Kidney (tissue), 14 donors: ENCODE results near the gene CMTM7. TPM values are rescaled to one million over a fixed set of nuclear protein-coding genes. Genes with fewer than 3 reads are reported as not detected.

Experiments
- DNase-seq, 5 donors: peaks; one replicate each; pipeline ENCODE4 v3.0.0-alpha.2; 2013 to 2020
- FAIRE-seq: peaks from 2 replicates; lab custom pipeline; 2012; peaks lifted over from hg19 to GRCh38; lab: Jason Lieb, UNC
- H3K27ac ChIP-seq, 2 donors: one replicate each; pipeline ENCODE4 v1.7.0; 2013; ENCODE audit warnings: low read depth in 2 of 2, low read length in 2 of 2, inconsistent platforms in 1 of 2
- H3K27me3 ChIP-seq: one replicate; pipeline ENCODE4 v1.7.1; 2013; ENCODE audit warnings: low read length, inconsistent platforms; ENCODE audit not compliant: control insufficient read depth, insufficient read depth
- H3K36me3 ChIP-seq, 3 donors: one replicate each; pipeline versions ENCODE4 v1.7.0 to v1.7.1; 2013; ENCODE audit warnings: low read length in 3 of 3, control low read depth in 1 of 3, inconsistent platforms in 1 of 3; ENCODE audit not compliant: insufficient read depth in 3 of 3, control insufficient read depth in 2 of 3
- H3K4me1 ChIP-seq, 3 donors: one replicate each; pipeline versions ENCODE4 v1.7.0 to v1.7.1; 2013; ENCODE audit warnings: low read length in 3 of 3, inconsistent platforms in 1 of 3, low read depth in 1 of 3; ENCODE audit not compliant: control insufficient read depth in 2 of 3, insufficient read depth in 2 of 3
- H3K4me3 ChIP-seq, 3 donors: one replicate each; pipeline versions ENCODE4 v1.7.0 to v1.8.1; 2013; ENCODE audit warnings: low read length in 3 of 3, control low read depth in 1 of 3, inconsistent platforms in 1 of 3
- H3K9ac ChIP-seq, 3 donors: one replicate each; pipeline versions ENCODE4 v1.7.0 to v1.7.1; 2013; ENCODE audit warnings: low read length in 3 of 3, control low read depth in 1 of 3, inconsistent platforms in 1 of 3
- H3K9me3 ChIP-seq, 3 donors: one replicate each; pipeline versions ENCODE4 v1.7.0 to v1.7.1; 2013; ENCODE audit warnings: low read length in 3 of 3, control low read depth in 1 of 3, inconsistent platforms in 1 of 3; ENCODE audit not compliant: control insufficient read depth in 2 of 3, insufficient read depth in 1 of 3
- intact Hi-C: fragments of 100-400 bp; cut with DNase I; formaldehyde crosslinking; loops from one replicate; pipeline ENCODE4 v1.11.1; 2022
- polyA plus RNA-seq: library from polyadenylated mRNA; stranded (reverse); fragments of 350-450 nt; fragmentation: Illumina TruSeq; extraction: RNeasy Lipid Tissue Mini Kit (QIAGEN cat#74804); gene quantifications from one replicate; pipeline ENCODE4 v1.2.3, GENCODE V29; 2014; ENCODE audit warnings: low read depth, low replicate concordance; ENCODE audit not compliant: insufficient read depth
- total RNA-seq: library from RNA; stranded (reverse); fragmentation: NEBNext Ultra II Directional; extraction: Animal tissue kit (Norgen Biotek cat#: 25700); gene quantifications from one replicate; pipeline ENCODE4 v1.2.1, GENCODE V29; 2021
- TF ChIP-seq, protein P1 (sequence below): IDR thresholded peaks from 3 replicates; pipeline ENCODE4 v1.5.1; 2012; ENCODE audit warnings: mild to moderate bottlenecking, moderate library complexity, borderline replicate concordance; ENCODE audit not compliant: insufficient read depth; ENCODE audit errors: extremely low read depth
- donor health status: control.
- donor health status: control.
- donor health status: control.
- donor health status: control.
- donor health status: control.
- donor health status: DM: yes; HTN: yes; CAD: no.
- donor health status: Normal renal cell carcinoma (clear cell type).

The CMTM7 gene
- total and polyA plus RNA-seq, 2 donors from 2014 or later: 26.0 to 38.2 TPM

DNA sequence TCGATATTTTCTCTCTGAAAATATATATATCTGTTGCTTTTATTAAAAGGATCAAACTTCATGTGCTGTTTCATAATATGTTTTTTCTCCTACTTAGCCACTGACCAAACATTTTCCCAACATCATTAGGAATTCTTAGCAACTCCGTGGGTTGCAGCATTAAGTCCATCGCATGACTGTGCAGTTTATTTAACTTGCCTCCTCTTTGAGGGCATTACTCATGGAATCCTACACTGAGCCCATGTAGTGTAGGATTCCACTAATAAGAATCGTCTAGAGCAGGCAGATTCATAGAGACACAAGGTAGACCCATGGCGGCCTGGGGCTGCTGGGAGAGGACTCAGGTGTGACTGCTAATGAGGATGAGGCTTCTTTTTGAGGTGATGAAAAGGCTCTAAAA, 61.7 kb downstream of the CMTM7 start:
- Histone ChIP-seq H3K4me1 (peaks cover 0 to 2% (median 0%) of the 10 kb centered on the region in 3 donors), H3K9ac (no peak overlapping the region), H3K9me3 (no peaks in the 10 kb centered on the region), H3K27me3 (no peaks in the 10 kb centered on the region), H3K36me3 (no peaks in the 10 kb centered on the region), H3K4me3 (no peak overlapping the region), H3K27ac (no peak overlapping the region)
- FAIRE-seq (no peak), DNase-seq (no peak)
- TF ChIP-seq, protein P1, sequence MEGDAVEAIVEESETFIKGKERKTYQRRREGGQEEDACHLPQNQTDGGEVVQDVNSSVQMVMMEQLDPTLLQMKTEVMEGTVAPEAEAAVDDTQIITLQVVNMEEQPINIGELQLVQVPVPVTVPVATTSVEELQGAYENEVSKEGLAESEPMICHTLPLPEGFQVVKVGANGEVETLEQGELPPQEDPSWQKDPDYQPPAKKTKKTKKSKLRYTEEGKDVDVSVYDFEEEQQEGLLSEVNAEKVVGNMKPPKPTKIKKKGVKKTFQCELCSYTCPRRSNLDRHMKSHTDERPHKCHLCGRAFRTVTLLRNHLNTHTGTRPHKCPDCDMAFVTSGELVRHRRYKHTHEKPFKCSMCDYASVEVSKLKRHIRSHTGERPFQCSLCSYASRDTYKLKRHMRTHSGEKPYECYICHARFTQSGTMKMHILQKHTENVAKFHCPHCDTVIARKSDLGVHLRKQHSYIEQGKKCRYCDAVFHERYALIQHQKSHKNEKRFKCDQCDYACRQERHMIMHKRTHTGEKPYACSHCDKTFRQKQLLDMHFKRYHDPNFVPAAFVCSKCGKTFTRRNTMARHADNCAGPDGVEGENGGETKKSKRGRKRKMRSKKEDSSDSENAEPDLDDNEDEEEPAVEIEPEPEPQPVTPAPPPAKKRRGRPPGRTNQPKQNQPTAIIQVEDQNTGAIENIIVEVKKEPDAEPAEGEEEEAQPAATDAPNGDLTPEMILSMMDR: no peak
- intact Hi-C loops: no loop called here

DNA sequence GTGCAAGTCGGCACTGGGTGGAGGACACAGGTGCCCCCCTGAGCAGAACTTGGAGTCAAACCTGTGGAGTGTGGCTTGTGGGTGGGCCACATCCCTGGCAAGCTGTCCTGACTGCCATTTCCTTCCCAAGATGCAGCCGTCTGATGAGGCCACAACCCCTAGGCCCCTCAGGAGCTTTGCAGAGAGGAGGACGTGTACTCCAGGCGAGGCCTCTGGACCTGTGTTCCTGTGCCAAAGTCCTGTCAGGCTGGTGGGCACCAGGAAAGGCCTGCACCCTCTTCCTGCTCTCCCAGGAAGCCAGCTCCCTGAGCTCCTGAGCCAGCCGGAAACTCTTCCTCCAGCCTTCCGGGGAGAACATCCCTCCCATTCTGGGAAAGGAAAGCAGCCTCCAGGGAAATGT, 62.5 kb downstream of the CMTM7 start:
- Histone ChIP-seq H3K36me3 (no peaks in the 10 kb centered on the region), H3K27ac (no peak overlapping the region), H3K27me3 (no peaks in the 10 kb centered on the region), H3K4me3 (no peak overlapping the region), H3K9ac (no peak overlapping the region), H3K4me1 (peaks cover 0 to 2% (median 0%) of the 10 kb centered on the region in 3 donors), H3K9me3 (no peaks in the 10 kb centered on the region)
- DNase-seq (no peak), FAIRE-seq (no peak)
- TF ChIP-seq, protein P1: no peak
- intact Hi-C loops: no loop called here

DNA sequence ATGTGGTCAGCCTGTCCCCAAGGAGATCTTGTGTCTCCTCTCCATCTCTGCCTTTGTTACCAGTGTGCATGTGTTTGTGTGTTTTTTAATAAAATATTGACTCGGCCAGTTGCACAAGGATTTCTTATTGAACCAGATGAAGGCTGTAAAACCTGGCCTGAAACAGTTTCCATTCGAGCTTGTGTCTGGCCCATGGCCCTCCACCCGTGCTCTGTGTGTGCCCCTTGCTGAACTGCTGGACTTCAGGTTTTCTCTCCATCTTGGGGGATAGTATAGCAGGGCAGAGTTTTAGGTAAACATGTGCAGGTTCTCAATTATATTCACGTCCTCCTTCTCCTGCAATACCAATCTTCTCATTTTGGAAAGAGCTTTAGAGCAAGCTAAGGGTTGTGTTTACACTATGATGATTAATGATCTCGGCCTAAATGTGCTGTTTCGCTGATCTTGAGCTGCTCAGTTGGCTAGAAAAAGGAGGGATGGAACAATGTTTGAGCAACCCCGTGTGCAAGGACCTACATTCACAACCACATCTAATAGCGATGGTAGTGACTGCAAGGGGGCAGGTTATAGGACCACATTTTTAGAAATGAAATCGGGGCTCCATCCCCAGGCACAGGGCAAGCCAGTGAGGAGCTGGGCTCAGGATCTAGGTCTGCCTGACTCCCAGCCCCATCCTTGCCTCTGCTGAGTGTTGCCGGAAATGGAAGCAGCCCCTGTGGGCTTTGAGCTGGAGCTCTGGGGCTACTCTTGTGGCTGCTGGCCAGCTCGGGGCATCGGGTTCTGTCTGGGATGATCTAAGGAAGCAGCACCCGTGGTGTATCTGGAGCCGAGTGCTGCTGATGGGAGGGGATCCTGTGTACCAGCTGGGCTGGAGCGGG, 63.3 kb downstream of the CMTM7 start:
- FAIRE-seq (no peak), DNase-seq (peak in 2 of 5 donors; percentile 13 to 39)
- no peaks in the 10 kb centered on the region for H3K36me3 ChIP-seq
- H3K27me3 ChIP-seq: no peaks in the 10 kb centered on the region
- H3K4me1 ChIP-seq: peaks cover 0 to 2% (median 0%) of the 10 kb centered on the region in 3 donors
- TF ChIP-seq, protein P1: no peak
- H3K4me3 ChIP-seq: no peak overlapping the region
- intact Hi-C loops: no loop called here
- no peaks in the 10 kb centered on the region for H3K9me3 ChIP-seq
- no peak overlapping the region for H3K27ac ChIP-seq
- no peak overlapping the region for H3K9ac ChIP-seq
